Measurements from ENCODE around the gene AGAP3. TPM values are rescaled to one million over a fixed set of nuclear protein-coding genes. Genes with fewer than 3 reads are reported as not detected.

The AGAP3 gene
- total RNA-seq, 1 donor from 2014 or later: 77.8 TPM

- peaks cover 33% of the 10 kb centered on the region for H3K27me3 Mint-ChIP-seq (ENCODE audit: low read depth)
- peak; percentile 81 for TF ChIP-seq CTCF (IDR thresholded peaks at IDR 0.05)
- no peaks in the 10 kb centered on the region for H3K9me3 Mint-ChIP-seq (ENCODE audit: low read depth)
- H3K4me1 Mint-ChIP-seq (ENCODE audit: low read depth): peaks cover 5% of the 10 kb centered on the region
- DNase-seq (ENCODE audit: low spot score): no peak
- peak overlapping the region; percentile 50 for H3K4me3 Mint-ChIP-seq (ENCODE audit: unreplicated experiment)
- H3K36me3 Mint-ChIP-seq (ENCODE audit: low read depth): no peaks in the 10 kb centered on the region
- no peak overlapping the region for H3K27ac Mint-ChIP-seq (ENCODE audit: unreplicated experiment)
Observed at GRCh38 chr7:151168003-151168786, 81.9 kb downstream of the AGAP3 start.

- no peak for DNase-seq (ENCODE audit: low spot score)
- Mint-ChIP-seq H3K27me3 (ENCODE audit: low read depth) (peaks cover 37% of the 10 kb centered on the region), H3K9me3 (ENCODE audit: low read depth) (no peaks in the 10 kb centered on the region), H3K36me3 (ENCODE audit: low read depth) (no peaks in the 10 kb centered on the region), H3K4me3 (ENCODE audit: unreplicated experiment) (peak overlapping the region; percentile 50), H3K4me1 (ENCODE audit: low read depth) (peaks cover 5% of the 10 kb centered on the region), H3K27ac (ENCODE audit: unreplicated experiment) (no peak overlapping the region)
- no peak for TF ChIP-seq CTCF (IDR thresholded peaks at IDR 0.05)
Observed at GRCh38 chr7:151168787-151169162, 82.5 kb downstream of the AGAP3 start.

DNA sequence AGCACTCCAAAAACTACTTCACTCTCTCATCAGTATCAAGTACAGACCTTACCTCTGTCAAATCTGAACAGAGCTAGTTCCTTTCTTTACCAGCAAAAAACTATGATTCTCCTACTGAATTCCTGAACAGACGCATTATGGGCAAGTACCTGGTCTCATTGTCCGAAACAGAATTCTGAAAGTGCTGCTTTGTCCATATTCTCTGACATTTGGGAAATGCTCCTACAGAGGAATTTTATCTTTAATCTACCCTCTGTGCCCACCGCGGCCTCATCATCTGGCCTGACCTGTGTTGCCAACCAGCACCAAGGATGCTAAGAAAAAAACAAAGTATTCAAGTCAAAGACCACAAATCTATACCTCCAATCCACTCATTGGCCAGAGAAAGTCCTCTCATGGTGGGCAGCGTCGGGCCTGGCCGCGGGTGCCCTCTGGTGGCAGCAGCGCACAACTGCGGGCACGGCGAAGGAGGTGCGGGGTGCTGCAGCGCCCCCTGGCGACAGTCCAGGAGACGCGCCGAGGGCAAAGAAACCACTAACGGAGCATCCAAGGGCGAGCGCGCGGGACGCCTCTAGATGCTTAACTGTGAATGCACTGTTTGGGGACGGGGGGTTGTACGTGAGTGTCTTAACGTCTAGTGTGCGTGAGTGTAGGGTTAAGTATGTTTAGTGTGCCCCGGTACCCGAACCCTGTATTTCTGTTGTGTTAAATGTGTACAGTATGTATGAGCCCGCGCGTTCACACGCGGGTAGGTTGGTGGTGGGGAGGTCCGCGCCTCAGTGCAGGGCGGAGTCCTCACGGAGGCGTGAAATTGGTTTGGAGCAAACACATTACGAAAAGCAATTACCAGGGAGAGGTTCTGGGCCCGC, 86.2 kb downstream of the AGAP3 start:
- no peak for DNase-seq (ENCODE audit: low spot score)
- no peaks in the 10 kb centered on the region for H3K9me3 Mint-ChIP-seq (ENCODE audit: low read depth)
- peaks cover 43% of the 10 kb centered on the region for H3K27me3 Mint-ChIP-seq (ENCODE audit: low read depth)
- no peak overlapping the region for H3K4me3 Mint-ChIP-seq (ENCODE audit: unreplicated experiment)
- peaks cover 5% of the 10 kb centered on the region for H3K4me1 Mint-ChIP-seq (ENCODE audit: low read depth)
- no peaks in the 10 kb centered on the region for H3K36me3 Mint-ChIP-seq (ENCODE audit: low read depth)
- no peak overlapping the region for H3K27ac Mint-ChIP-seq (ENCODE audit: unreplicated experiment)
- peak; percentile 100 for TF ChIP-seq CTCF (IDR thresholded peaks at IDR 0.05)

GRCh38 chr7:151173386-151174245, 87.3 kb downstream of the AGAP3 start:
- Mint-ChIP-seq H3K9me3 (ENCODE audit: low read depth) (no peaks in the 10 kb centered on the region), H3K27me3 (ENCODE audit: low read depth) (peaks cover 48% of the 10 kb centered on the region), H3K4me3 (ENCODE audit: unreplicated experiment) (no peak overlapping the region), H3K36me3 (ENCODE audit: low read depth) (no peaks in the 10 kb centered on the region), H3K27ac (ENCODE audit: unreplicated experiment) (no peak overlapping the region), H3K4me1 (ENCODE audit: low read depth) (peaks cover under 1% of the 10 kb centered on the region)
- DNase-seq (ENCODE audit: low spot score): no peak
- TF ChIP-seq CTCF (IDR thresholded peaks at IDR 0.05): no peak

All from chondrocyte (in vitro differentiated cells).